EH (cell line): ENCODE measurements around the gene NFIX.

ENCODE experiments used
- DNase-seq: peaks from one replicate; pipeline ENCODE4 v3.0.0-alpha.2; 2015; ENCODE audit warnings: low read depth

NFIX gene

DNA sequence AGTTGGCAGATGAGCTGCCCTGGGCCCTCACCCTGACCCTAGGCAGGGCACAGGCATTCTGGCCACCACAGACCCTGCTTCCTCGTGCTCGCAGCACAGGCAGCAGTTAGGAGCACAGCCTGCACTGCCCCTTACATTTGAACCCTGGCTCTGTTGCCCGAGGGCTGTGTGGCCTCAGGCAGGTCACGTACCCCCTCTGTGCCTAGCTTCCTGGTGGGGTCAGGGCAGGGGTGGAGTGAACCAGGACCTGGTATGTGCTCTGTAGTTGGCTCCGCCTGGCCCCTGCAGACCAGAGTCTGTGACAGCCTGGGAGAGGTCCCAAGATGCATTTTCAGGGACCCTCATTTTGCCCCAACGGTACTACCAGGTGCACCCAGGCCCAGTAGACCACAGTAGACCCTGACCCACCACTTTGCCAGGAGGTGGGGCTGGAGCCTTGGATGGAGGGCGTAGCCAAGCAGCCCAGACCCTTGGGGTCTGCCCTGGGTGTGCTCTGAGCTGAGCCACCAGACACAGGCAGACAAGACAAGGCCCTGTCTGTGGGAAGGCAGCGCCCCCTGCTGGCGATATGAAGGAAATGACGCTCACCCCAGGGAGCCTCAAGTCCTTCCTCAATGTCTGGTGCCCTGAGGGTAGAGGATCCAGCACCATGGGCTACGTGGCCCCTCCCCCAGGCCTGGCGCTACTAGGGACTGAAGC, 98.3 kb downstream of the NFIX start:
- peak; percentile 86 for DNase-seq

DNA sequence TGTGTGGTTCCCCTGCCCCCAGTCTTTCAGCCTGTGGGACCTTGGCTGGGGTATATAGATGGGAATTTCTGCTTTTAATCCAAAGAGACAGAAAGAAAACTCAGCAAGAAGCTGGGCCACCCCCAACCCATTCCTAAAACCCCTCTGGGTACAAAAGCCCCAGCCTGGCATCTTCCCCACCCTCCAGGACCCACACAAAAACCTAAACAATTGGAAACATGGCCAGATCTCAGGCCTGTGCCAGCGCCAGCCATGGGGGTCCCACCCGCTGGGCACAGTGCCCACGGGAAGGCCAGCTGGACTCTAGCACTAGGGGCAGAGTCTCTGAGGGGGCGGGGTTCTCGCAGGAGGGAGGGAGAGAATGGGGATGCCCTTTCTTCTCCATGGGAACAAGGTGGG, 98.8 kb downstream of the NFIX start:
- no peak for DNase-seq

GRCh38 chr19:13094771-13095392, 99.6 kb downstream of the NFIX start:
- no peak for DNase-seq

- no peak for DNase-seq
Observed at GRCh38 chr19:13095393-13095784, 100.1 kb downstream of the NFIX start.

- DNase-seq, result no peak
Observed at GRCh38 chr19:13095934-13096927, 101.0 kb downstream of the NFIX start.

DNA sequence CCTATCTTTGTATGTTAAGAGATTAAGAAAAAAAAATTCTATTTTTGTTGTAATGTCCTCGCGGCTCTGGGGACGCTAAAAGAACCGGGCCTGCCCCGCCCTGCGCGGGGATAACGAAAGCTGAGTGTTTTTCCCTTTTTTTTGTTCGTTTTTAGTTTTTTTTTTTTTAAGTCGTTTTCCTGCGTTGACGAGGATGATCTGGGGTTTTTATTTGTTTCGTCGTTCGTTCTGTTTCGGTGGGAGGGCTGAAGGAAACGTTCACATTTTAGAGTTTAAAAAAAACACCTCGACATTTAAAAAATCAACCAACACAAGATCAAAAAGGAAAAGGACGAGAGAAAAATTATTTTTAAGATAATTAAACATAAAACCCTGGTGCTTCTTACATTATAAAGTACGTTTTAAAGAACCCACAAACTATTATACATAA, 101.8 kb downstream of the NFIX start:
- DNase-seq, result no peak

- DNase-seq, result no peak
Observed at GRCh38 chr19:13097463-13098258, 102.4 kb downstream of the NFIX start.

GRCh38 chr19:13098277-13099072, 103.2 kb downstream of the NFIX start:
- DNase-seq, result peak; percentile 72

DNA sequence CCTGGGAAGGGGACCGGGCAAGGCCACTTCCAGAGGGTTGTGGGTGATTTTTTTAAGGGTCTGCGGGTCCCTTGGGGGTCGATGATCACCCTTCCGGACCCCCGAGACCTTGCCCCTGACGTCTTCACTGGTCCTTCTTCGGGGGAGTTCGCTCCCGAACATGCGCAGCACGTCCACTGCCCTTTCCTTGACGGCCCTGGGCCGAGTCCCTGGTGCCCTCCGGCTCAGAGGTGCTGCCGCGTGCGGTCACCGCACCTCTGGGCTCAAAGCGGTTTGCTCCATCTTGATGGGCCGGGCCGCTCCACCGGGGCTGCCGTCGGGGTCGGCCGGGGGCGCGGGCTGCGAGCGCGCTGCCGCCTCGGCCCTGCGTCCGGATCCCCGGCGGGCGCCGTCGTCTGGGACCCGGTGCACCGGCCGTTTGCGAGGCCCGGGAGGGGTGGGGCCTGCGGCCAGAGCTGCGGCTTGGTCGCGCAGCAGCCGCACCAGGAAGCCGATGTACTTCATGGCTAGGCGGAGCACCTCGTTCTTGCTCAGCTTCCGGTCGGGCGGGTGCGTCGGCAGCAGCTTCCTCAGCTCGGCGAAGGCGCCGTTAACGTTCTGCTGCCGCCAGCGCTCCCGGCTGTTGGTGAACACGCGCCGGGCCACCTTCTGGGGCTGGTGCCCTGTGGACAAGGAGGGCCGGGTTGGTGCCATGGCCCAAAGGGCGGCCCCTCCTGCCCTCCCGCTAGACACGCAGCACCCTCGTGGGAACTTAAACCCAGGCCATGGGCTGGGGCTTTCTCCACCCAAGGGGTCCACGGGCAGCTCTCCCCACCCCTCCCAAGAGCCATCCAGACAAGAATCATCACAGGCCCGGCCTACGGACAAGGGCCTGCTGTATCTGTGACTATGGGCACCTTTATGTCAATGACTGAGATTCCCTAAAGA, 104.1 kb downstream of the NFIX start:
- peak; percentile 78 for DNase-seq

DNA sequence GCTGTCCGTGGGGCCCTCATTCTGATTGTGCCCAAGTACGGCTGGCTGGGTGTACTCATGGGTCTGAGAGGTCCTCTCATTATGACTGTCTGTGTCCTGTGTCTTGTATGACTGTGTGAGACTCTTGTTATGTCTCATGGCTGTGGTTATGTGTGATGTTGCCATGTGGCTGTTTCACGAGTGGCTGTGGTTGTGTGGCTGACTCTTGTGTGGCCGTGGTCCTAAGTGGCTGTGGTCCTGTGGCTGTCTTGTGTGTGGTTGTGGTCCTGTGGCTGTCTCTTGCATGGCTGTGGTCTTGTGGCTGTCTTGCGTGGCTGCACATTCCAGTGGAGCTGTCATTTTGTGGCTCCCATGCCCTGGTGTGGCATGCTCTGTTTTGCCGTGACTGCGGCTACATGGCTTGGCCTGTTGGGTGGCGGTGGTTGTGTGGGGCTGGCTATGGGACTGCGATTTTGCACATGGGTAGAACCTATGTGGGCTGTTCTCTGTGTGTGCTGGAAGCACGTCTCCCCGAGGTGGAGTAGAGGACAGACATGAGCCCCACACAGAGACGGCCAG, 104.8 kb downstream of the NFIX start:
- DNase-seq, result peak; percentile 25

DNA sequence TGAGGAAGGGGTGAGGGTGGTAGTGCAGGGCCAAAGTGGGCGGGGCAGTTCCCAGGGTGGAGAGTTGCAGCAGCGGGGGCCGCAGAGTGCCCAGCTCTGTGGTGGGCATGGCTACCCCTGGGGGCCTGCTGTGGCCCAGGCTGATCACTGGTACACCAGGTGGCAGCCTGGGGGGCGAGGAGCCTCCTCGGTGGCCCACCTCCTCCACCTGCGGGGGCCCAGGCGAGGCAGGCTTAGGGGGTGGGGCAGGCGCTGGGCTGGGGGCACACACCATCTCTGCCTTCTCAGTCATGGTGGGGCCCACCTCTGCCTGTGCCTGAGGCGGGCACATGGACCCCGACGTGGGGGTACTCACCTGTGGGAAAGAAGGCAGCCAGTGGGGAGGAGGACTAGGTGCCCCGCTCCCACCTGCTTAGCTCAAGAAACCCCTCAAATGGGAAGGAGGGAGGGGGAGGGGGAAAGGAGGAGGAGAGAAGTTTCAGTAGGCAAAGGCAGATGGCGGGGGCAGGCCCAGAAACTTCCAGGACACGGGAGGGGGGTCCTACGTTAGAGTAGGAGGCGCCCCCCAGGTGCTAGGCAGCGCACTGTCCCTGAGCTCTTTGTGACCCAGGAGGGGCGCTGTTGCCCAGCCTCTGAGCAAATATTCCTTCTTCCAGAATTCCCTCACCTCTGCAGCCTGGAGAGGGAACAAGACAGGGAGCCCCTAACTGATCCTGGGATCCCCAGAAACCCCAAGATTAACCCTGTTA, 105.7 kb downstream of the NFIX start:
- DNase-seq, result no peak

- DNase-seq, result no peak
Observed at GRCh38 chr19:13101590-13102415, 106.5 kb downstream of the NFIX start.

DNA sequence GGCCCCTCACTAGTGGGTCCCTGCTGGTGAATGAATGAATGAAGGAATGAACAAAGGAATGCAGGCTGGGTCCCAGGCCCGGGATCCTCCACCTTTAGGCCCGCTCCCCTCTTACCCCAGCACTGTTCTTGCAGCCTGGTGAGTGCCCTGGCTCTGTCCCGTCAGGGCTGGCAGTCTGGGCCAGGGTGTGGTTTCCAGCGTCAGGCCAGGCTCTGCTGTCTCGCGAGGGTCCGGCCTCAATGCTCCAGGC, 107.1 kb downstream of the NFIX start:
- no peak for DNase-seq

DNA sequence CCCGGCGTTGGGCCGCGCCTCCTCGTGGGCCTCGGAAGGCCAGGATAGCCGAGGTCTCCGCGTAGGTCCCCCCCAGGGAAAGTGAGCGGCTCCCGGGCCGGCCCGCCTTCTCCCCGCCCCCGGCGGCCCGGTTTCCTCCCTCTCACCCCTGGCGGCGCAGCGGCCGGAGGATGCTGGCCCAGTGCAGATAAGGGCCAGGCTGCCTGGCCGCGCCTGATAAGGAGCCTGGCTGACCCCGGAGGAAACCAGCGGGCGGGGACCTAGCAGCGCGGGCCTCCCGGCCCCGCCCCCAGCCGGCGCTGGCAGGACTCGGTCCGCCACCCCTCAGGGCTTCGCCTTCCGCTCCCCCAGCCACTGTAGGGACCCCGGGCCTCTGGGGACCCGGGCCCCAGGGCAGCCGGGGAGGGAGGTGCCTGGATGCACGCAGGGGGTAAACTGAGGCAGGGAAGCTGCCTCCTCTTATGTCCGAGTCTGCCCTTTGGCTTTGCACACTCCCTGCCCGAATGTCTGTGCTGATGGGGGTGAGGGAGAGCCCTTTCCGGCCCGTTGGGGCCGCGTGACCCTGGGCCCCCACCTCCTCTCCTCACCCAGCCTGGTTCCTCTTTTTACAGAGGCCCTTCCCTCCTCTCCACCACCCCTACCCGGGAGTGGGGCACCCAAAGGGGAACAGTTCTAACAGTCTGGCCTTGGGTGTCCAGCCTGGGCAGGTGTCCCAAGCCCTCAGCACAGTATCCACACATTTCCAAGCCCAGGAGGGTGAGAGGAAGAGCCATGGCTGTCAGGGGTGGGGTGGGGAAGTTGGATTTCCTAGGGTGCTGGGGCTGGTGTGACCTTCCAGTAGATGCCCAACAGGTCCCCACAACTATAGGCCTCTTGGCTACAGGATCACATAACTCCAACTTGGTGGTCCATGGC, 107.6 kb downstream of the NFIX start, which contains the start of gene LYL1:
Gene LYL1 (minus strand): TSS at position 193 of the 915 bp plus-strand sequence. CDS start 1,687 bp downstream, outside the sequence.
- DNase-seq, result peak; percentile 71

DNA sequence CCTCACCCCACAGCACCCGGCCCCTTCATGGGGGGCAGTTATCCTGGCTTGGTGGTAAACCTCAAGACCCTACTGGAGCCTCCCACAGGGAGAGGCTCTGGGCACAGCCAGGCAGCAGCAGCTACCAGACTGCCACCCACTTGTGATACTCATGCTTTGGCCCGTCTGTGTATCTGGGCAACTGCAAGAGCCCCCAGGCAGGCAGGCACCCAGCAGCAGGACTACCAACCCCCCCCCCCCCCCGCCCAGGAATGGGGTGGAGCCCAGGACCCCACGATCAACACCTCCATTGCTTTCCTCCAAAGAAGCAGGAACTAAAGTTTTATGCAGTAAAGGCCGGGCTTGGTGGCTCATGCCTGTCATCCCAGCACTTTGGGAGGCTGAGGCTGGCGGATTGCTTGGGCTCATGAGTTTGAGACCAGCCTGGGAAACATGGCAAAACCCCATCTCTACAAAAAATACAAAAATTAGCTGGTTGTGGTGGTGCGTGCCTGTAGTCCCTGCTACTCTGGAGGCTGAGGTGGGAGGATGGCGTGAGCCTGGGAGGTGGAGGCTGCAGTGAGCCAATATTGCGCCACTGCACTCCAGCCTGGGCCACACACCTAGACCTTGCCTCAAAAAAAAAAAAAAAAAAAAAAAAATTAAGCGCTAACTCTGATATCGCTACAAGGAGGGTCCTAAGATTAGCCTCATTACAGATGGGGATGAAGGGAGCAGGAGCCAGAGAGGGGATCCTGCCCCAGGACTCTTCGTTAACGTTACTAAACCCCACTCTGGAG, 108.5 kb downstream of the NFIX start:
- no peak for DNase-seq

DNA sequence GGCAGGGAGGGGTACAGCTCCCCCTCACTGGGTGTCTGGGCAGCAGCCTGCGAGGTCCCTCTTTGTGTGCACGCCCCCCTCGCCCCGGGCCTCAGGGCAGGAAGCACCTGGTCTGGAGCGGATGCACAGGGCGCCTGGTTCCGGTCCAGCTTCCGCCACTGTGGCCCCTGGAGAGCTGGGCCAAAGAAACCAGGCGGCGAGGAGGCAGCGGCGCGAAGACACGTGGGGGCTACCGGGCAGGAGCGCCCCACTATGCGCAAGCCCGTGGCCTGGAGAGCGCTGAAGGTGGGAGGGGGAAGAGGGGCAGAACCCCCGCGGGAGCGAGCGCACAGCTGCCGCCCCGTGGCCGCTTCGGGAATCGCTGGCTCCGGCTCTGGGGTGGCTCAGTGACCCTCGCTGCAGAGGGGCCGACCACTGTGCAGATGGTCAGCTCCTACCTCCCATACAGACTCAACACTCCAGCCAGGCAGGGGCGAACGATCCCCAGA, 109.1 kb downstream of the NFIX start:
- DNase-seq, result no peak
